NCI-H1092 treated with DMSO at 0.1 percent for 48 hours (cell line): ENCODE data around the gene TECRL.
A peak's percentile ranks its signal among the peaks of the same experiment; 100 is the strongest.

Experiments used
- DNase-seq: peaks from one replicate; lab custom pipeline; 2025; lab: John Stamatoyannopoulos, UW

The TECRL gene

DNA sequence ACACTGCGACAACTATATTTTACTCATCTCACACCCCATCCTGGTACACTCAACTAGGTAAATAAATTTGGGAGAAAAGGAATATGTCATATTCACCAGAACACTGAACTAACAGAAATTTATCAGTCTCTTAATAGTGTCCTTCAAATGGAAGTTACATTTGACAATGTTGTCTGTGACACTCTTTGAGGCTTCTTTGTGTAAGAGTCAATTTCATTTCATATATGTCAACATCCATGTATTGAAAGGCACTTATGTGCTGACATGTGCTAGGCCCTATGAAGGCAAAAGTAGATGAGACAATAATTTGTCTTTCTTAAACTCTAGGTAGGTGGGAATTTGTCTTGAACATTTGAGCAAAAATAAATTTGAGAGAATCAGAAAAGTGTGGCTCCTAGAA is 82.0 kb downstream of the TECRL start:
- no peak for DNase-seq

- no peak for DNase-seq
Observed at GRCh38 chr4:64326507-64326906, 82.7 kb downstream of the TECRL start.

- DNase-seq: no peak
Observed at GRCh38 chr4:64306255-64306565, 103.0 kb downstream of the TECRL start.

- no peak for DNase-seq
Observed at GRCh38 chr4:64305565-64306254, 103.5 kb downstream of the TECRL start.

DNA sequence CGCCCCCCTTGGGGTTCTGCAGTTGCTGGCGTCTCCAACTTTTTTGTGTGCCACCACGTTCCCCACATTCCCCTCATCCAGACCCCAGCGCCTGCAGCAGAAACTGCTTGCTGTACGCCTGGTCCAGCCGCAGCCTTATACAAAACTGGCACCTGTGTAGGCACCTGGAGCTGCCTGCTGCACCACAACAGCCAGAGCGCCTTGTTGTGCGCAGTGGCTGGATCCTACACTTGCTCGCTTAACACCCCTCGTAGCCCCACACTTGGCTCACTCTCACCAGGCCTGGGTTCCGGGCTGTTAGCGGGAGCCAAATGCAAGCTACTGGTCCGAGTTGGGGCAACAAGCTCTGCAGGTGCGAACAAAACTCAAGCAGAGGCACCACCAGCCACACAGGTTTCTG is 136.8 kb downstream of the TECRL start:
- no peak for DNase-seq

DNA sequence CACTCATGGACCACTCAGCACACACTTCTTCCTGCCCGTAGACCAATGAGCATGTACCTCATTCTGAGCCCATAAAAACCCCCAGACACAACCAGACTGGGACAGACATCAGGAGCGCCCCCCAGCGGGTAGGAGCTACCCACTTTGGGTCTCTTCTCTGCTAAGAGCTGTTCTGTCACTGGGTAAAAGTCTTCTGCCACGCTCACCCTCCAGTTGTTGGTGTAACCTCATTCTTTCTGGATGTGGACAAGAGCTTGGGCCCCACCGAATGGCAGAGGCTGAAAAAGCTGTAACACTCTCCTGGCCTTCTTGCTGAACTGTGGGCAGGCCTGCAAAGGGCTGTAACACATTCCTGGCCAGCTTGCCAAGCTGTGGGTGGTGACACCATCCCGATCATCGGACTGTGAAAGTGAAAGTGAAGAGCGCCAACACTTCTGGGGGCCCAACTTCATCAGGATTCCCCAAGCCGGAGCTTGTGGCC is 137.6 kb downstream of the TECRL start:
- DNase-seq: no peak

- DNase-seq: no peak
Observed at GRCh38 chr4:64266669-64267068, 142.6 kb downstream of the TECRL start.

GRCh38 chr4:64266263-64266662 is 143.0 kb downstream of the TECRL start:
- DNase-seq: no peak

DNA sequence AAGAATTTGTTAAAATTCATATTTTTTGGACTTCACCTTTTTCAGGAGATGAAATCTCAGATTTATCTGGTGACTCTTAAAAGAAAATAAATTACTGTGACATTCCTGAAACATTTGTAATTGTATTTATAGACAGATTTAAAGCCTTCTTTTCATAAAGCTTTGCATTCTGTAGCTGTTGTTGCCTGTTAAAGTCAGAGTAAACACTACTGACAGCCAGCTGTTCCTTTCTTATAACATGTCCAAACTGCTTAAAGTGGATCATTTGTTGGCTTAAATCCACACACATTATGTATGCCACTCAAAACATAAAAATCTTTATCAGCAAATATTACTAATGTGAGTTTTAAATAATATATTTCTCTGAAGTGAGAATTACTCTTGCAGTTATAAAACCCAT is 157.5 kb downstream of the TECRL start:
- DNase-seq: no peak

- DNase-seq: no peak
Observed at GRCh38 chr4:64250488-64250887, 158.8 kb downstream of the TECRL start.

GRCh38 chr4:64250061-64250460 is 159.2 kb downstream of the TECRL start:
- DNase-seq: no peak

- DNase-seq: peak; percentile 5
Observed at GRCh38 chr4:64248186-64248585, 161.1 kb downstream of the TECRL start.

- DNase-seq: no peak
Observed at GRCh38 chr4:64230709-64231310, 178.4 kb downstream of the TECRL start.
